GM23338 (cell line): ENCODE results near the gene SIRT3. TPM values are rescaled to one million over a fixed set of nuclear protein-coding genes. Genes with fewer than 3 reads are reported as not detected.

Experiments
- ATAC-seq: fragments of 200-7000 bp; cut with Tn5 transposase; 3 replicates; pipeline ENCODE4 v1.9.1; 2020
- DNase-seq: peaks from one replicate; pipeline ENCODE4 v3.0.0-alpha.2; 2015; ENCODE audit warnings: low spot score
- H2AFZ ChIP-seq: fragments of 200-600 bp; sonication (generic); 2 replicates; pipeline ENCODE4 v1.8.0; 2016; ENCODE audit warnings: antibody characterized with exemption, mild to moderate bottlenecking, moderate library complexity
- H3F3A ChIP-seq: fragments of 200-600 bp; sonication (generic); replicated peaks from 2 replicates; pipeline ENCODE4 v1.8.0; 2017; ENCODE audit warnings: antibody characterized with exemption, mixed run types, low read depth
- H3K27ac ChIP-seq: fragments of 200-600 bp; sonication (generic); 2 replicates; pipeline ENCODE4 v1.6.1; 2016; ENCODE audit warnings: low read depth
- H3K27me3 ChIP-seq: fragments of 200-600 bp; sonication (generic); 2 replicates; pipeline ENCODE4 v1.8.0; 2016; ENCODE audit warnings: mild to moderate bottlenecking, mixed run types, moderate library complexity; ENCODE audit not compliant: insufficient read depth
- H3K36me3 ChIP-seq: fragments of 200-600 bp; sonication (generic); 2 replicates; pipeline ENCODE4 v1.8.0; 2016; ENCODE audit warnings: mild to moderate bottlenecking; ENCODE audit not compliant: insufficient read depth
- H3K4me1 ChIP-seq: fragments of 200-600 bp; sonication (generic); 2 replicates; pipeline ENCODE4 v1.8.0; 2016; ENCODE audit warnings: mild to moderate bottlenecking, moderate library complexity; ENCODE audit not compliant: insufficient read depth
- H3K4me2 ChIP-seq: fragments of 200-600 bp; sonication (generic); 2 replicates; pipeline ENCODE4 v1.7.1; 2017; ENCODE audit warnings: mixed run types
- H3K4me3 ChIP-seq: fragments of 200-600 bp; sonication (generic); 2 replicates; pipeline ENCODE4 v1.6.1; 2016; ENCODE audit warnings: mixed run types
- H3K79me2 ChIP-seq: fragments of 200-600 bp; sonication (generic); replicated peaks from 2 replicates; pipeline ENCODE4 v1.8.0; 2017; ENCODE audit warnings: mild to moderate bottlenecking; ENCODE audit not compliant: insufficient read depth
- H3K9me2 ChIP-seq: fragments of 200-600 bp; sonication (generic); 2 replicates; pipeline ENCODE4 v1.8.0; 2017; ENCODE audit not compliant: insufficient read depth
- H4K20me1 ChIP-seq: fragments of 200-600 bp; sonication (generic); replicated peaks from 2 replicates; pipeline ENCODE4 v1.8.0; 2017; ENCODE audit warnings: mild to moderate bottlenecking; ENCODE audit not compliant: insufficient read depth
- H3K27ac Mint-ChIP-seq: 2 replicates; pipeline ENCODE4 v1.8.0; 2020; ENCODE audit warnings: inconsistent platforms, mild to moderate bottlenecking, moderate library complexity, mixed read lengths
- H3K27me3 Mint-ChIP-seq: 3 replicates; pipeline ENCODE4 v1.8.0; 2022; ENCODE audit warnings: low read depth, mild to moderate bottlenecking, moderate library complexity, mixed read lengths, inconsistent platforms; ENCODE audit not compliant: insufficient read depth, poor library complexity
- H3K36me3 Mint-ChIP-seq: 3 replicates; pipeline ENCODE4 v1.8.0; 2021; ENCODE audit warnings: low read depth, mild to moderate bottlenecking, inconsistent platforms, moderate library complexity, mixed read lengths
- H3K4me1 Mint-ChIP-seq: 3 replicates; pipeline ENCODE4 v1.8.0; 2020; ENCODE audit warnings: mild to moderate bottlenecking, inconsistent platforms, mixed read lengths
- H3K4me3 Mint-ChIP-seq: 3 replicates; pipeline ENCODE4 v1.8.0; 2021; ENCODE audit warnings: moderate library complexity, mild to moderate bottlenecking, inconsistent platforms, mixed read lengths
- H3K9me3 Mint-ChIP-seq: 3 replicates; pipeline ENCODE4 v1.8.0; 2020; ENCODE audit warnings: moderate library complexity, mild to moderate bottlenecking, inconsistent platforms, mixed read lengths
- CREB1 ChIP-seq: fragments of 250-450 bp; sonication (Bioruptor Pico); IDR thresholded peaks from 2 replicates; pipeline ENCODE4 v1.5.0; 2020; ENCODE audit warnings: low read depth, mild to moderate bottlenecking, moderate library complexity
- ETS1 ChIP-seq: IDR thresholded peaks from 2 replicates; pipeline ENCODE4 v1.6.1; 2016; ENCODE audit warnings: antibody characterized with exemption
- EZH2 ChIP-seq: fragments of 200-600 bp; sonication (generic); IDR thresholded peaks from one replicate; pipeline ENCODE4 v1.8.0; 2017; ENCODE audit warnings: antibody characterized with exemption, mild to moderate bottlenecking, low read depth; ENCODE audit not compliant: unreplicated experiment
- EZH2phosphoT487 ChIP-seq: fragments of 200-600 bp; sonication (generic); IDR thresholded peaks from one replicate; pipeline ENCODE4 v1.8.1; 2018; ENCODE audit warnings: antibody characterized with exemption; ENCODE audit not compliant: unreplicated experiment
- JUNB ChIP-seq: IDR thresholded peaks from one replicate; pipeline ENCODE4 v1.6.1; 2016; ENCODE audit warnings: antibody characterized with exemption; ENCODE audit not compliant: unreplicated experiment
- NANOG ChIP-seq: IDR thresholded peaks from 2 replicates; pipeline ENCODE4 v1.6.1; 2016; ENCODE audit warnings: antibody characterized with exemption, borderline replicate concordance
- POLR2AphosphoS5 ChIP-seq: IDR thresholded peaks from 2 replicates; pipeline ENCODE4 v1.6.1; 2016; ENCODE audit warnings: antibody characterized with exemption, low read depth
- STAT1 ChIP-seq: IDR thresholded peaks from one replicate; pipeline ENCODE4 v1.6.1; 2016; ENCODE audit warnings: antibody characterized with exemption; ENCODE audit not compliant: unreplicated experiment
- ZNF114 ChIP-seq: fragments of 250-450 bp; sonication (Bioruptor Pico); IDR thresholded peaks from 2 replicates; pipeline ENCODE4 v1.5.0; 2020; ENCODE audit warnings: mild to moderate bottlenecking, moderate library complexity
- ZNF331 ChIP-seq: fragments of 250-450 bp; sonication (Bioruptor Pico); IDR thresholded peaks from 2 replicates; pipeline ENCODE4 v1.5.0; 2020; ENCODE audit warnings: low read depth, mild to moderate bottlenecking, moderate library complexity
- ZNF462 ChIP-seq: fragments of 250-450 bp; sonication (Bioruptor Pico); IDR thresholded peaks from 2 replicates; pipeline ENCODE4 v1.5.0; 2020; ENCODE audit warnings: mild to moderate bottlenecking, moderate library complexity
- polyA plus RNA-seq: library from polyadenylated mRNA; unstranded; fragments of >200 nt; fragmentation: Nextera tagmentation; extraction: Ambion mirVana; gene quantifications from 2 replicates; pipeline ENCODE4 v1.2.1, GENCODE V29; 2016
- total RNA-seq: library from RNA; depleted of rRNA; stranded (reverse); fragments of >200 nt; shearing (Covaris generic); gene quantifications from 2 replicates; pipeline ENCODE4 v1.2.3, GENCODE V29; 2014
- TF ChIP-seq, protein P1 (sequence below), 2 experiments: fragments of 200-600 bp in 1 of 2; sonication (generic) in 1 of 2; conservative IDR thresholded peaks; 2 replicates each; pipeline versions ENCODE4 v1.5.1 to v1.6.1; 2016 to 2017; ENCODE audit warnings: antibody characterized with exemption in 2 of 2, low read depth in 2 of 2, mild to moderate bottlenecking in 2 of 2, moderate library complexity in 1 of 2
- TF ChIP-seq, protein P2 (sequence below): IDR thresholded peaks from one replicate; pipeline ENCODE4 v1.6.1; 2018; ENCODE audit warnings: antibody characterized with exemption; ENCODE audit not compliant: unreplicated experiment

Gene SIRT3
- total and polyA plus RNA-seq, 2 experiments from 2014 or later, result 7.0 to 11.4 TPM

GRCh38 chr11:255176-255575, 19.0 kb upstream of the SIRT3 start:
- DNase-seq, result no peak
- no peak overlapping the region for H3K27ac ChIP-seq
- Mint-ChIP-seq H3K27ac (no peak overlapping the region), H3K4me3 (no peak overlapping the region), H3K27me3 (peaks cover 3% of the 10 kb centered on the region), H3K4me1 (no peaks in the 10 kb centered on the region; the same call in none of the 3 replicates), H3K9me3 (peaks cover 5% of the 10 kb centered on the region; the same call in 1 of the 3 replicates), H3K36me3 (peaks cover 34% of the 10 kb centered on the region)
- no peaks in the 10 kb centered on the region for H3K27me3 ChIP-seq
- no peaks in the 10 kb centered on the region for H4K20me1 ChIP-seq
- no peak overlapping the region for H3K4me3 ChIP-seq
- H3K36me3 ChIP-seq, result peaks cover 12% of the 10 kb centered on the region; the same call in 1 of the 2 replicates
- H3K9me2 ChIP-seq, result peaks cover 4% of the 10 kb centered on the region; the same call in 1 of the 2 replicates
- no peak overlapping the region for H3K4me2 ChIP-seq
- H2AFZ ChIP-seq, result no peak overlapping the region
- no peaks in the 10 kb centered on the region for H3K79me2 ChIP-seq
- no peaks in the 10 kb centered on the region for H3K4me1 ChIP-seq
- TF ChIP-seq EZH2phosphoT487 (no peak), STAT1 (no peak), CREB1 (CRISPR knock-in tag) (no peak), JUNB (no peak), NANOG (no peak), ZNF331 (CRISPR knock-in tag) (no peak), EZH2 (no peak), ETS1 (no peak), POLR2AphosphoS5 (no peak), ZNF114 (CRISPR knock-in tag) (no peak), ZNF462 (CRISPR knock-in tag) (no peak)
- TF ChIP-seq, protein P1, sequence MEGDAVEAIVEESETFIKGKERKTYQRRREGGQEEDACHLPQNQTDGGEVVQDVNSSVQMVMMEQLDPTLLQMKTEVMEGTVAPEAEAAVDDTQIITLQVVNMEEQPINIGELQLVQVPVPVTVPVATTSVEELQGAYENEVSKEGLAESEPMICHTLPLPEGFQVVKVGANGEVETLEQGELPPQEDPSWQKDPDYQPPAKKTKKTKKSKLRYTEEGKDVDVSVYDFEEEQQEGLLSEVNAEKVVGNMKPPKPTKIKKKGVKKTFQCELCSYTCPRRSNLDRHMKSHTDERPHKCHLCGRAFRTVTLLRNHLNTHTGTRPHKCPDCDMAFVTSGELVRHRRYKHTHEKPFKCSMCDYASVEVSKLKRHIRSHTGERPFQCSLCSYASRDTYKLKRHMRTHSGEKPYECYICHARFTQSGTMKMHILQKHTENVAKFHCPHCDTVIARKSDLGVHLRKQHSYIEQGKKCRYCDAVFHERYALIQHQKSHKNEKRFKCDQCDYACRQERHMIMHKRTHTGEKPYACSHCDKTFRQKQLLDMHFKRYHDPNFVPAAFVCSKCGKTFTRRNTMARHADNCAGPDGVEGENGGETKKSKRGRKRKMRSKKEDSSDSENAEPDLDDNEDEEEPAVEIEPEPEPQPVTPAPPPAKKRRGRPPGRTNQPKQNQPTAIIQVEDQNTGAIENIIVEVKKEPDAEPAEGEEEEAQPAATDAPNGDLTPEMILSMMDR (conservative IDR thresholded peaks at IDR 0.05; ENCODE audit: low read depth in 2 of 2), result no peak
- TF ChIP-seq, protein P2, sequence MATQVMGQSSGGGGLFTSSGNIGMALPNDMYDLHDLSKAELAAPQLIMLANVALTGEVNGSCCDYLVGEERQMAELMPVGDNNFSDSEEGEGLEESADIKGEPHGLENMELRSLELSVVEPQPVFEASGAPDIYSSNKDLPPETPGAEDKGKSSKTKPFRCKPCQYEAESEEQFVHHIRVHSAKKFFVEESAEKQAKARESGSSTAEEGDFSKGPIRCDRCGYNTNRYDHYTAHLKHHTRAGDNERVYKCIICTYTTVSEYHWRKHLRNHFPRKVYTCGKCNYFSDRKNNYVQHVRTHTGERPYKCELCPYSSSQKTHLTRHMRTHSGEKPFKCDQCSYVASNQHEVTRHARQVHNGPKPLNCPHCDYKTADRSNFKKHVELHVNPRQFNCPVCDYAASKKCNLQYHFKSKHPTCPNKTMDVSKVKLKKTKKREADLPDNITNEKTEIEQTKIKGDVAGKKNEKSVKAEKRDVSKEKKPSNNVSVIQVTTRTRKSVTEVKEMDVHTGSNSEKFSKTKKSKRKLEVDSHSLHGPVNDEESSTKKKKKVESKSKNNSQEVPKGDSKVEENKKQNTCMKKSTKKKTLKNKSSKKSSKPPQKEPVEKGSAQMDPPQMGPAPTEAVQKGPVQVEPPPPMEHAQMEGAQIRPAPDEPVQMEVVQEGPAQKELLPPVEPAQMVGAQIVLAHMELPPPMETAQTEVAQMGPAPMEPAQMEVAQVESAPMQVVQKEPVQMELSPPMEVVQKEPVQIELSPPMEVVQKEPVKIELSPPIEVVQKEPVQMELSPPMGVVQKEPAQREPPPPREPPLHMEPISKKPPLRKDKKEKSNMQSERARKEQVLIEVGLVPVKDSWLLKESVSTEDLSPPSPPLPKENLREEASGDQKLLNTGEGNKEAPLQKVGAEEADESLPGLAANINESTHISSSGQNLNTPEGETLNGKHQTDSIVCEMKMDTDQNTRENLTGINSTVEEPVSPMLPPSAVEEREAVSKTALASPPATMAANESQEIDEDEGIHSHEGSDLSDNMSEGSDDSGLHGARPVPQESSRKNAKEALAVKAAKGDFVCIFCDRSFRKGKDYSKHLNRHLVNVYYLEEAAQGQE, result no peak
- H3F3A ChIP-seq, result peaks cover 15% of the 10 kb centered on the region
- ATAC-seq, result no peak
